ENCODE measurements around the gene SORBS2. TPM values are rescaled to one million over a fixed set of nuclear protein-coding genes. Genes with fewer than 3 reads are reported as not detected.

Gene SORBS2
- total and polyA plus RNA-seq, 2 donors (not counting 1 experiment from before 2014, with no cell fraction given), result 0.33 to 3.0 TPM

DNA sequence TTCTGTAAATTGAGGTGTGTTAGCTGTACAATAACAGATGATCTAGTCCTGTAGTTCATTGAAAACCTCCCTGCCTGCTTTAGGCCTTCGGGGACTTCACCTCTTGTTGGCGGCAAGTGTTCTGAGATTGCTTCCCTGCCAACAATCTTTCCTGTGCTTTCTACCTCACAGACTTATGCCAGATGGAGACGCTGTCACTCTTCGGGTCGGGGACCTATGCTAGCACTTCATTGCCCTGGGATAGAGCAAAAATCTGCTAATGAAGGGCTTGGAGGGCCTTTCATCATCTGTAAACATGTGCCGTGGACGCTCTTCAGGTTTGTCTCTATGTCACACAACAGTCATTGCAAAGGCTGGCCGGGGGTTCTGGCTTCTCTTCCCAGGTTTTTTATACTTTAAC is 272.0 kb downstream of the SORBS2 start:
- H4K20me1 ChIP-seq (ENCODE audit: control insufficient read depth, extremely low read depth, insufficient read depth, low read length), result no peaks in the 10 kb centered on the region
- no peak overlapping the region for H3K4me2 ChIP-seq (ENCODE audit: extremely low read depth, insufficient read depth, low read length)
- no peak for DNase-seq (ENCODE audit: low read depth in 2 of 2)
- H3K27me3 ChIP-seq (ENCODE audit: control insufficient read depth, insufficient read depth, low read length), result no peaks in the 10 kb centered on the region
- H2AFZ ChIP-seq (ENCODE audit: low read length), result no peak overlapping the region
- H3K9ac ChIP-seq (ENCODE audit: insufficient read depth, low read length), result no peak overlapping the region
- H3K36me3 ChIP-seq (ENCODE audit: control insufficient read depth, insufficient read depth, low read length), result no peaks in the 10 kb centered on the region
- H3K79me2 ChIP-seq (ENCODE audit: control insufficient read depth, insufficient read depth, low read length), result no peaks in the 10 kb centered on the region
- H3K27ac ChIP-seq (ENCODE audit: insufficient read depth, low read length), result no peak overlapping the region
- H3K4me3 ChIP-seq (replicated peaks in 1 of 4; ENCODE audit: control extremely low read depth in 1 of 4, insufficient read depth in 1 of 4, low read depth in 3 of 4, low read length in 4 of 4), result no peak overlapping the region
- H3K4me1 ChIP-seq (ENCODE audit: control insufficient read depth, extremely low read depth, insufficient read depth, low read length), result peaks cover 3% of the 10 kb centered on the region
- H3K9me3 ChIP-seq (ENCODE audit: control insufficient read depth, insufficient read depth, low read depth, low read length), result no peaks in the 10 kb centered on the region
- no peak for TF ChIP-seq EZH2 (IDR thresholded peaks at IDR 0.05; ENCODE audit: low read length, missing control alignments)
- TF ChIP-seq, protein P1, sequence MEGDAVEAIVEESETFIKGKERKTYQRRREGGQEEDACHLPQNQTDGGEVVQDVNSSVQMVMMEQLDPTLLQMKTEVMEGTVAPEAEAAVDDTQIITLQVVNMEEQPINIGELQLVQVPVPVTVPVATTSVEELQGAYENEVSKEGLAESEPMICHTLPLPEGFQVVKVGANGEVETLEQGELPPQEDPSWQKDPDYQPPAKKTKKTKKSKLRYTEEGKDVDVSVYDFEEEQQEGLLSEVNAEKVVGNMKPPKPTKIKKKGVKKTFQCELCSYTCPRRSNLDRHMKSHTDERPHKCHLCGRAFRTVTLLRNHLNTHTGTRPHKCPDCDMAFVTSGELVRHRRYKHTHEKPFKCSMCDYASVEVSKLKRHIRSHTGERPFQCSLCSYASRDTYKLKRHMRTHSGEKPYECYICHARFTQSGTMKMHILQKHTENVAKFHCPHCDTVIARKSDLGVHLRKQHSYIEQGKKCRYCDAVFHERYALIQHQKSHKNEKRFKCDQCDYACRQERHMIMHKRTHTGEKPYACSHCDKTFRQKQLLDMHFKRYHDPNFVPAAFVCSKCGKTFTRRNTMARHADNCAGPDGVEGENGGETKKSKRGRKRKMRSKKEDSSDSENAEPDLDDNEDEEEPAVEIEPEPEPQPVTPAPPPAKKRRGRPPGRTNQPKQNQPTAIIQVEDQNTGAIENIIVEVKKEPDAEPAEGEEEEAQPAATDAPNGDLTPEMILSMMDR (conservative IDR thresholded peaks at IDR 0.05 in 1 of 2, IDR thresholded peaks at IDR 0.05 in 1 of 2; ENCODE audit: low read depth in 1 of 2, low read length in 2 of 2), result no peak

DNA sequence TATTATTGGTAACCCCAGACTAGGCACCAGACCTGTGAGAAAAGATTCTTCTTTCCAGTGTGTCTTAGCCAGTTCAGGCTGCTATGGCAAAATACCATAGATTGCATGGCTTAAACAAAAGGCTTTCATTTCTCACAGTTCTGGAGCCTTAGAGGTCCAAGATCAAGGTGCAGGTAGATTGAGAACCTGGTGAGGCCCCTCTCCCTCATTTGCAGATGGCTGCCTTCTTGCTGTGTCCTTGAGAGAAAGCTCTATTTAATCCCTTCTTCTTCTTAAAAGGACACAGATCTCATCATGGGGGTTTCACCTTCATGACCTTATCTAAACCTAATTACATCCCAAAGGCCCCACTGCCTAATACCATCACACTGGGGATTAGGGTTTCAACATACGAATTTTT is 273.2 kb downstream of the SORBS2 start:
- Histone ChIP-seq H3K27ac (ENCODE audit: insufficient read depth, low read length) (no peak overlapping the region), H3K4me2 (ENCODE audit: extremely low read depth, insufficient read depth, low read length) (no peak overlapping the region), H3K27me3 (ENCODE audit: control insufficient read depth, insufficient read depth, low read length) (no peaks in the 10 kb centered on the region), H3K4me1 (ENCODE audit: control insufficient read depth, extremely low read depth, insufficient read depth, low read length) (peaks cover 3% of the 10 kb centered on the region), H3K9ac (ENCODE audit: insufficient read depth, low read length) (no peak overlapping the region), H3K4me3 (replicated peaks in 1 of 4; ENCODE audit: control extremely low read depth in 1 of 4, insufficient read depth in 1 of 4, low read depth in 3 of 4, low read length in 4 of 4) (no peak overlapping the region), H4K20me1 (ENCODE audit: control insufficient read depth, extremely low read depth, insufficient read depth, low read length) (no peaks in the 10 kb centered on the region), H2AFZ (ENCODE audit: low read length) (no peak overlapping the region), H3K79me2 (ENCODE audit: control insufficient read depth, insufficient read depth, low read length) (no peaks in the 10 kb centered on the region), H3K36me3 (ENCODE audit: control insufficient read depth, insufficient read depth, low read length) (no peaks in the 10 kb centered on the region), H3K9me3 (ENCODE audit: control insufficient read depth, insufficient read depth, low read depth, low read length) (no peaks in the 10 kb centered on the region)
- no peak for DNase-seq (ENCODE audit: low read depth in 2 of 2)
- no peak for TF ChIP-seq EZH2 (IDR thresholded peaks at IDR 0.05; ENCODE audit: low read length, missing control alignments)
- TF ChIP-seq, protein P1 (conservative IDR thresholded peaks at IDR 0.05 in 1 of 2, IDR thresholded peaks at IDR 0.05 in 1 of 2; ENCODE audit: low read depth in 1 of 2, low read length in 2 of 2), result no peak

DNA sequence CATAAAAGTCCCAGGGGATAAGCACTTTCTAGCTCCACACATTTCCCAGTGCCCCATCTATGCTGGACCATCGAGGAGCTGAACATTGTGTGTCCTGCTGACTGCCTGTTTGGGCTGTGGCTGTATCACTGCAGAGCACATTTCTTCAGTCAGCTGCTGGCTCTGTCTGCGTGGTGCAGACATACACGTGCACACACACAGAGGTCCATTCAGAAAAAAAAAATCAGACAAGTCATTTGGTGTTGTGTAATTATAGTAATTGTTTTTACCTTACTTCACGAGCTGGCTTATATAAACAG is 275.6 kb downstream of the SORBS2 start:
- H3K36me3 ChIP-seq (ENCODE audit: control insufficient read depth, insufficient read depth, low read length), result no peaks in the 10 kb centered on the region
- peak overlapping the region; percentile 91 for H3K4me2 ChIP-seq (ENCODE audit: extremely low read depth, insufficient read depth, low read length)
- H3K9me3 ChIP-seq (ENCODE audit: control insufficient read depth, insufficient read depth, low read depth, low read length), result no peaks in the 10 kb centered on the region
- no peaks in the 10 kb centered on the region for H3K79me2 ChIP-seq (ENCODE audit: control insufficient read depth, insufficient read depth, low read length)
- peak in 1 of 2 donors; percentile 26 for DNase-seq (ENCODE audit: low read depth in 2 of 2)
- TF ChIP-seq EZH2 (IDR thresholded peaks at IDR 0.05; ENCODE audit: low read length, missing control alignments), result no peak
- TF ChIP-seq, protein P1 (conservative IDR thresholded peaks at IDR 0.05 in 1 of 2, IDR thresholded peaks at IDR 0.05 in 1 of 2; ENCODE audit: low read depth in 1 of 2, low read length in 2 of 2), result no peak
- H4K20me1 ChIP-seq (ENCODE audit: control insufficient read depth, extremely low read depth, insufficient read depth, low read length), result no peaks in the 10 kb centered on the region
- peaks cover 3% of the 10 kb centered on the region for H3K4me1 ChIP-seq (ENCODE audit: control insufficient read depth, extremely low read depth, insufficient read depth, low read length)
- H3K27ac ChIP-seq (ENCODE audit: insufficient read depth, low read length), result no peak overlapping the region
- peak overlapping the region; percentile 57 to 84 (median 69) for H3K4me3 ChIP-seq (replicated peaks in 1 of 4; ENCODE audit: control extremely low read depth in 1 of 4, insufficient read depth in 1 of 4, low read depth in 3 of 4, low read length in 4 of 4)
- H2AFZ ChIP-seq (ENCODE audit: low read length), result peak overlapping the region; percentile 19
- H3K9ac ChIP-seq (ENCODE audit: insufficient read depth, low read length), result no peak overlapping the region
- no peaks in the 10 kb centered on the region for H3K27me3 ChIP-seq (ENCODE audit: control insufficient read depth, insufficient read depth, low read length)

All from fibroblast of lung (primary cell).